ENCODE measurements around the gene RANBP17.

GRCh38 chr5:171127314-171127713, 265.5 kb downstream of the RANBP17 start:
- TF ChIP-seq CTCF (IDR thresholded peaks at IDR 0.05) (no peak), POLR2A (IDR thresholded peaks at IDR 0.05) (no peak)
